Thoracic aorta (tissue), 2 donors: Measurements from ENCODE around the gene ARHGAP25. TPM values are rescaled to one million over a fixed set of nuclear protein-coding genes. Genes with fewer than 3 reads are reported as not detected.

Experiments used
- ATAC-seq: fragments of 150-250 bp; one replicate; pipeline ENCODE4 v1.8.0; 2017; ENCODE audit warnings: low read depth; ENCODE audit not compliant: insufficient number of reproducible peaks, low FRiP score
- DNase-seq: peaks from one replicate; pipeline ENCODE4 v3.0.0-alpha.2; 2020; ENCODE audit warnings: low spot score
- H3K27ac ChIP-seq, 2 donors: fragments of 200-600 bp; sonication (generic); 1 replicate in 1 of 2; 2 replicates in 1 of 2; pipeline ENCODE4 v1.5.1; 2016; ENCODE audit warnings: mild to moderate bottlenecking in 2 of 2, moderate library complexity in 2 of 2
- H3K27me3 ChIP-seq: fragments of 200-600 bp; sonication (generic); replicated peaks from 2 replicates; pipeline ENCODE4 v1.6.0; 2016; ENCODE audit warnings: mild to moderate bottlenecking; ENCODE audit not compliant: insufficient read depth
- H3K36me3 ChIP-seq: fragments of 200-600 bp; sonication (generic); one replicate; pipeline ENCODE4 v1.5.1; 2016
- H3K4me1 ChIP-seq, 2 donors: fragments of 200-600 bp; sonication (generic); 1 replicate in 1 of 2; 2 replicates in 1 of 2; pipeline versions ENCODE4 v1.5.1 to v1.6.0; 2016; ENCODE audit warnings: low read depth in 2 of 2, mild to moderate bottlenecking in 1 of 2; ENCODE audit not compliant: control insufficient read depth in 1 of 2
- H3K4me3 ChIP-seq: fragments of 200-600 bp; sonication (generic); 2 replicates; pipeline ENCODE4 v1.5.1; 2016; ENCODE audit warnings: mild to moderate bottlenecking
- H3K9me3 ChIP-seq: fragments of 200-600 bp; sonication (generic); 2 replicates; pipeline ENCODE4 v1.5.1; 2016
- CTCF ChIP-seq: fragments of 200-600 bp; sonication (generic); IDR thresholded peaks from one replicate; pipeline ENCODE4 v1.5.1; 2019; ENCODE audit warnings: antibody characterized with exemption
- total RNA-seq, 2 donors: library from RNA; depleted of rRNA; stranded (reverse); fragments of >200 nt; gene quantifications; one replicate each; pipeline versions ENCODE4 v1.1.0 to v1.2.3, GENCODE V29; 2016

ARHGAP25 gene
- total RNA-seq, 2 donors from 2014 or later = 10.8 to 14.5 TPM

- DNase-seq = no peak
These were observed 111.5 kb downstream of the ARHGAP25 start for GRCh38 chr2:68846091-68846490.

GRCh38 chr2:68847751-68848150 is 113.1 kb downstream of the ARHGAP25 start:
- Histone ChIP-seq H3K27me3 (no peaks in the 10 kb centered on the region), H3K9me3 (no peaks in the 10 kb centered on the region), H3K27ac (no peak overlapping the region), H3K4me3 (no peak overlapping the region), H3K36me3 (no peaks in the 10 kb centered on the region), H3K4me1 (no peaks in the 10 kb centered on the region)
- ATAC-seq (no peak), DNase-seq (no peak)
- no peak for TF ChIP-seq CTCF

More at GRCh38 chr2:68846091-68846490, 111.5 kb downstream of the ARHGAP25 start:
- H3K27ac ChIP-seq = no peak overlapping the region
- H3K4me1 ChIP-seq = no peaks in the 10 kb centered on the region
- no peaks in the 10 kb centered on the region for H3K36me3 ChIP-seq
- H3K9me3 ChIP-seq = no peaks in the 10 kb centered on the region
- H3K27me3 ChIP-seq = no peaks in the 10 kb centered on the region
- ATAC-seq = no peak
- no peak overlapping the region for H3K4me3 ChIP-seq
- TF ChIP-seq CTCF = no peak

- no peaks in the 10 kb centered on the region for H3K4me1 ChIP-seq
- no peak overlapping the region for H3K4me3 ChIP-seq
- H3K36me3 ChIP-seq = no peaks in the 10 kb centered on the region
- no peaks in the 10 kb centered on the region for H3K9me3 ChIP-seq
- no peak for TF ChIP-seq CTCF
- no peak overlapping the region for H3K27ac ChIP-seq
- DNase-seq (no peak), ATAC-seq (no peak)
- H3K27me3 ChIP-seq = no peaks in the 10 kb centered on the region
These were observed 115.0 kb downstream of the ARHGAP25 start for GRCh38 chr2:68849579-68850030.

GRCh38 chr2:68850524-68850923 is 115.9 kb downstream of the ARHGAP25 start:
- no peak for DNase-seq
- TF ChIP-seq CTCF = no peak
- no peak for ATAC-seq

GRCh38 chr2:68853035-68853434 is 118.4 kb downstream of the ARHGAP25 start:
- Histone ChIP-seq H3K4me3 (no peak overlapping the region), H3K9me3 (no peaks in the 10 kb centered on the region), H3K27me3 (no peaks in the 10 kb centered on the region), H3K4me1 (no peaks in the 10 kb centered on the region), H3K27ac (no peak overlapping the region), H3K36me3 (no peaks in the 10 kb centered on the region)
- no peak for TF ChIP-seq CTCF
- no peak for ATAC-seq
- DNase-seq = no peak

More at GRCh38 chr2:68850524-68850923, 115.9 kb downstream of the ARHGAP25 start:
- H3K4me3 ChIP-seq = no peak overlapping the region
- no peaks in the 10 kb centered on the region for H3K27me3 ChIP-seq
- no peaks in the 10 kb centered on the region for H3K9me3 ChIP-seq
- no peak overlapping the region for H3K27ac ChIP-seq
- H3K4me1 ChIP-seq = no peaks in the 10 kb centered on the region
- H3K36me3 ChIP-seq = no peaks in the 10 kb centered on the region
